HT1080 (cell line): ENCODE data around the gene KLHL15. TPM values are rescaled to one million over a fixed set of nuclear protein-coding genes. Genes with fewer than 3 reads are reported as not detected.

ENCODE experiments used
- DNase-seq: peaks from one replicate; pipeline ENCODE4 v3.0.0-alpha.2; 2015; ENCODE audit warnings: low read depth
- total RNA-seq: library from RNA; depleted of rRNA; stranded (reverse); fragments of >200 nt; shearing (Covaris generic); gene quantifications from 2 replicates; pipeline ENCODE4 v1.2.3, GENCODE V29; 2014; rRNA removed

KLHL15 gene
- total RNA-seq, 1 experiment from 2014 or later: 8.5 TPM

DNA sequence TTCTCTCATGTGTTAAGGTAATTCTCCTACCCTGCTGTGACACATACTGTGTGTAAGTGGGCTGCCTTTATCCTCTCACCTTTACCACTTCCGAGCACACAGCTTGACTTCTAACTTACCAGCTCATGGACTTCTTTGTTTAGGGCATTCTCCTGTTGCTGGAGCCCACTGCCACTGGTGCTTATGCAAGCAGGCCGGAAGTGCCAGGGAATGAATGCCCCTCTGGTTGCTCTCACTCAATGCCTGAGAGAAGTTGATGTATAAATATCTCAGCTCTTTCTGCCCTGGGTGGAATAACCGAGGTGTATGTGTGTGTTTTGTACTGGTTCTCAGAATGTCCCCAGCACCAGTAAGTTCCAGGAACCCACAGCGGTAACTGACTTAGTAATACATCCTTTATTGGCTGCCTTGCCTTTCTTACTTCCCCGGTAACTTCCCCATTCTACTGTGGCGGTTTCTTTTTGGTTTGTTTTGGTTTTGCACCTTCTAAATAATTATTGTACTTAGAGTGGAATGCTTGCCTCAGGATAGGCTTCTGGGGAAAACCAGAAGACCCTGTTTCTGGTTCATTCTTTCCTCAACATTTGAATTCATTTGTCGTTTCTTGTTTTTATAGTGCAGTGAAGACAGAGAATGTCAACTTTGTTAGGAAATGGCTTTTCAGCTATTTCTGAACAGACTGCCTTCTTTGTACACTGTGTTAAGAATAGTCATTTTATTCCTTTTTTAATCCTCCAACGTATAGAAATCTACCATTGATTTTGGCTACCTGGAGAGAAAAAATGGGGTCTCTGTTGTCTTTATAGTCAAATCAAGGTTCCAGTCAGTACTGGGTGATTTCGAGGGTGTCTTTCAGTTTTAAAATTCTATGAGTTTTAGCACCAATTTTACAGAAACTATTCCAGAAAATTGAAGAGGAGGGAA lies 73.7 kb downstream of the KLHL15 start:
- DNase-seq: no peak

DNA sequence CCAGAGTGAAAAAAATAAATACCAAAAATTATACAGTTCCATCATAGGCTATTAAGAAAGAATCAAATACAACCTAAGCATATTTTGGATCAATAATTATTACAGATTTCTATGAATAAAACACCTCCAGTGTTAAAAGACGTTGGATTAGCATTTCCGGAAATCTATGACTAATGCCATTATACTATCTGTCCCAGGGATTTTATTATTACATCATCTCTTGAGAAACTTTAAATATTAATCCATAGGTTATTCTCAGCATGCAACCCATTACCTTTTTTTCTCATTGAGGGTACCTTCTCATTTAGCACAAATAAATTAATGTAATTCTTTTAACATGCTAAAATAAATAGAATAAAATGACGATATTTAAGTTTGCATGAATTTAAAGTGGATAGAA lies 74.6 kb downstream of the KLHL15 start:
- no peak for DNase-seq

DNA sequence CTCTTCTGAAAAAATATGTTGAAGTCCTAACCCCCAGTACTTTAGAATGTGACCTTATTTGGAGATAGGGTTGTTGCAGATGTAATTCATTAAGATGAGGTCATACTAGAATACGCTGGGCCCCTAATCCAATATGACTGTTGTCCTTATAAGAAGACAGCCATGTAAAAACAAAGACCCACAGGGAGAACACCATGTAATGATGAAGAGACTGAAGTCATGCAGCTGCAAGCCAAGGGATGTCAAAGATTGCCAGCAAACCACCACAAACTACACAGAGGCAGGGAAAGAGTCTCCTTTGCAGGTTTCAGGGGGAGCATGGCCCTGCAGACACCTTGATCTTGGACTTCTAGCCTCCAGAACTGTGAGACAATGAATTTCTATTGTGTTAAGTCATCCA lies 81.8 kb downstream of the KLHL15 start:
- DNase-seq: no peak

DNA sequence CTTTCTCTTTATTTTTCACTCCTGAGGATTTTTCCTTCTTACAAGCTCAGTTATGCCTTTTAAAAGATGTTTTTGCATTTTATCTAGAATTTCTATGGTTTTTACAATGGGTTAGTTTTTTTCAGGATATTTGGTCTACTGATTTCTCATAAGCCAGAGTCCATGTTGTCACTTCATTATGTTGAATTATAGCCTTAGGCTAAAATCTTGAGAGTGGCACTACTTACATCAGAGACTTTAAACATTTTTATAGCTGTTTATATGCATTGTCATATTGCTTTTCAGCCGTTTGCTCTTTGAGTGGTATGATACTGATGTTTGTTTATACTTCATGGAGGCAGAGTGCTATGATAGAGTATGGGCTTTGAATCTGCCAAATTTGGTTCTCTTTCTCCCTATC lies 82.8 kb downstream of the KLHL15 start:
- no peak for DNase-seq

DNA sequence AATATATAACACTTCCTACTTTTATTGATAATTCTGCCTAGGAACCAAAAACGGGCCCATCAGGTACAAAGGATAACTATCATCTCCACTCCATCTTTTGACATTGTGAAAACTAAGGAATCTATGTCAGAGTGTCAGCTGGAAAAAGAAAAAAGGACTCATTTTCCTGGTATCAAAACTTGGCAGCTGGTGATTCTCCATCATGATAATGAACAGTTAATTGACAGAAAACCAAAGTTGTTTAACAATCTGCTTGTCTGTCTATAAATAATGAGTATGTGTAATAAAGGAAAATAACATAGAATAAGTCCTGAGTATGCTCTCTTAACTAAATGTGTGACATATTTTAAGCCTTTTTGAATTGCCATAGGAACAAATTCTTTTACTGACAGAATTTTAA lies 87.8 kb downstream of the KLHL15 start:
- no peak for DNase-seq

DNA sequence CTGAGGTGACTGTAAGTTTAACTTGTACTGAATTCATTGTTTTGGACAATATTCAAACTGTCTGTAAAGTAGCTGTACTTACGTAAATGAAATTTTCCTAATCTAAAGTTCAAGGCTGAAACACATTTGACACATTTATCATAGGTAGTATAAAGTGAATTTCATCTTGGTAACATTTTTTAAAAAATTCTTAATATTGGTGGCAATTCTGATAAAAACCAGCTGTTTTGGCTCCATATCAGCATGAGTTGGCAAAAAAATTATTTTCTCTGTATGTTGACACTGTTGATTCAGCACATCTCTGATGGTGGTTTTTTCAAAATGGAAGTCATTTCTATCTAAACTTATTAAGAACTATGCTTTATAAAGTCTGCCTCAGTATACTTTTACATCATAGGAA lies 88.3 kb downstream of the KLHL15 start:
- DNase-seq: no peak

DNA sequence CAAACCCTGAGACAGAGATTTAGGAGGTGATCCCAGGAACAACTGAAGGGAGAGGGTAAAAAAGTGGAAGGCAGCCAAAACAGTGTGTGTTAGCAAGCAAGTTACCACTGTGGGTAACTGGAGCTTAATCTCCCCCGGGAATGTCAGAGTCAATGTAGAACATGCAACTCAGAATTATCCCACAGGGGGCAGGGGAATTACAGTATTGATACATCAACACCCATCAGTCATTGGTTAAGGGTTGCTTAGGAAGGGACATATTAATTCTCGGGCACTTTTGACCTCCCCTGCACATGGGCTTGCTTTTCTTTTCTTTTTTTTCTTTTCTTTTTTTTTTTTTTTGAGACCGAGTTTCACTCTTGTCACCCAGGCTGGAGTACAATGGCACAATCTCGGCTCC lies 89.9 kb downstream of the KLHL15 start:
- no peak for DNase-seq

DNA sequence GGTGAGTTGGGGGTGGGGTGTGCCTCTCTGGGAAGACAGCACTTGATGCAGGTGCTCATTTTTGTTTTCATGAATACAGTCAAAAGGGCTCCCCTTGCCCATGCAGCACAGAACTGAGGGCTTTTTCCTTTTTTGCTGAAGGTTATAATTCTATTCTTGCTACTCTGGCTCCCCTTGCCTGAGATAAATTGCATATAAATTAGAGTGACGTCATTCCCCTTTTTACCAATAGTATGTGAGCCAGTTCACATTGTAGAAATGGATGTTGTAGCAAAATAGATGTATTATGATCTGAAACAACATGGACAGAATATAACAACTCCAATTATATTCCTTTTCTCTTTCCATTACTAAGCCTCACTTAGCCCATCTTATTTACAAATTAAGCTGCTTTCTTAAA lies 90.8 kb downstream of the KLHL15 start:
- DNase-seq: no peak

DNA sequence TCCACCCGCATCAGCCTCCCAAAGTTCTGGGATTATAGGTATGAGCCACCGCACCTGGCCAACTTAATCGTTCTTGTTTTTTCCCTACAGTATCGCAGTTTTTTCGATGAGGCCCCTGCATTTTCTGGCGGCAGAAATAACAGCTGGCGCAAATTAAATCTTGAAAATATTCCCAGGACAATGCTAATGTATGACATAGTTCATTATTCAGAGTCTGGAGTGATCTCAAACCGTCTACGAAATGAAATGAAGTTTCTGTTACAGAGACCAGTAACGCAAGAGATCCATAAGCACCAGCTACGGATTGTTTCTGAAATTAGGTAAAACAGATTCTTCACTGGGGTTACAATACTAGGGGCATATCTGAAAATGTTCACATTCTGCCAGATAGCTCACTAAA lies 91.9 kb downstream of the KLHL15 start:
- DNase-seq: no peak

Other genes with a start within 250 kb of the KLHL15 start
- gene SAT1, start 244.0 kb downstream of the KLHL15 start, total RNA-seq: 26.0 and 31.9 TPM in 2 replicates
- gene APOO, start 119.2 kb downstream of the KLHL15 start, total RNA-seq: 20.7 and 27.7 TPM in 2 replicates
- gene CXorf58, start 119.2 kb downstream of the KLHL15 start, total RNA-seq: 0.07 TPM in 1 of 2 replicates, not detected in the other
- gene EIF2S3, start 27.8 kb upstream of the KLHL15 start, total RNA-seq: 186 and 212 TPM in 2 replicates
- gene ZFX, start 122.5 kb upstream of the KLHL15 start, total RNA-seq: 15.0 and 17.7 TPM in 2 replicates